K562 (cell line): ENCODE measurements around the gene PCBP2. TPM values are rescaled to one million over a fixed set of nuclear protein-coding genes. Genes with fewer than 3 reads are reported as not detected.

ENCODE experiments used
- RREB1 ChIP-seq: fragments of 250-450 bp; sonication (Bioruptor Pico); IDR thresholded peaks from 2 replicates; pipeline ENCODE4 v1.4.0; 2020
- polyA plus RNA-seq, 8 experiments: library from polyadenylated mRNA; depleted of rRNA in 4 of 8; stranded (reverse) in 5 of 8; unstranded in 3 of 8; fragments of >200 nt; fragmentation: Nextera tagmentation in 2 of 8; fragmentation: Illumina TruSeq in 1 of 8; extraction: Ambion mirVana in 2 of 8; extraction: Trizol in 1 of 8; gene quantifications; 2 replicates each; pipeline versions ENCODE4 v1.2.1 to v1.2.3, GENCODE V29; 2011 to 2014; ENCODE audit warnings: inconsistent platforms in 1 of 8, missing spikeins in 1 of 8
- total RNA-seq, 7 experiments: library from RNA; depleted of rRNA in 6 of 7; stranded (reverse); fragments of >200 nt in 6 of 7; fragmentation: Illumina TruSeq in 2 of 7; extraction: Trizol in 2 of 7; gene quantifications; 2 replicates each; pipeline versions ENCODE4 v1.2.1 to v1.2.3, GENCODE V29; 2011 to 2021; ENCODE audit warnings: low replicate concordance in 1 of 7

Gene PCBP2
- total and polyA plus RNA-seq, 9 of the 15 experiments (the other 6 are each of a cell fraction or from before 2014, with no cell fraction given), result 137 to 831 (median 328) TPM

- peak; percentile 97 for TF ChIP-seq RREB1 (CRISPR knock-in tag)
- TF ChIP-seq, all 486 proteins: peak for 207
Measured at GRCh38 chr12:53500776-53501614, 49.1 kb downstream of the PCBP2 start, which contains the start of gene TARBP2 (continued).
